GM19328 (cell line): ENCODE measurements around the gene PIEZO2.
"Not testable (repeated sequence)": the region's sequence is repeated elsewhere in the genome, so short reads cannot be mapped to it uniquely, and the experiment has no call there.

Source experiments
- ATAC-seq: cut with Tn5 transposase; IDR thresholded peaks from one replicate; pipeline ENCODE4 v1.9.1; 2021; ENCODE audit warnings: mild to moderate bottlenecking, moderate library complexity; ENCODE audit not compliant: unreplicated experiment

Gene PIEZO2

DNA sequence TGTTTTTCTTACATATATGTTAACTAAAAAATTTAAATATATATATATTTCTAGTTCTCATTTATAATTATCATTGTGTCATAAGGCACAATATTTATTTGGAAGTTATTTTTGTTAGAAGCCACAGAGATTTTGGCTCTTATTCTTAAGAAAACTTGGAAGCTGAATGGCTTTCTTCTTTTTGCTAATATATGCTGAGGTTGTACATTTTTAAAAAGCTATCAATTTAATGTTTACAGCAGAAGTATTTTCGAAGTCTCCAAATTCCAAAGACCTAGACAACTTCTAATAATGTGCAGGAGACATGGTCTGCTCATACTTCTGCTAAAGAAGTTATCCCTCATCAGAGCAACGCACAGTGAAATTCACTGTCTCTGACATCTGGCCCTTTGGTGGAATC lies 3.7 kb upstream of the PIEZO2 start:
- ATAC-seq, result no peak

DNA sequence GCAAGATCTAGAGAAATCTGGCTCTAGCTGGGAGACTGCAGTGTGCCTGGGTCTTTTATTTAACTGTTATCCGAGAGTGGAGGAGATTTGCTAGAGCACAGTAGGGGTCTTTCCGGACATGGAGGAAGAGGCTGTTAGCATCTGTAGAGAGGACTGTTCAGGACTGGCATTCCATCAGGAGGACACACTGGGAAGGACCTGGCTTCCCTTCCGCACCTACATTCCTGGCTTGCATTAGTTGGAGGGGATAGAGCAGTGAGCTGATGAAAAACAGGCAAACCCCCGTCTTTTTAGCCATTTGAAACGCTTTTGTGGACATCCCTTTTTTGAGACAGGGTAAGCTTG lies 874 bp upstream of the PIEZO2 start:
- ATAC-seq, result no peak

DNA sequence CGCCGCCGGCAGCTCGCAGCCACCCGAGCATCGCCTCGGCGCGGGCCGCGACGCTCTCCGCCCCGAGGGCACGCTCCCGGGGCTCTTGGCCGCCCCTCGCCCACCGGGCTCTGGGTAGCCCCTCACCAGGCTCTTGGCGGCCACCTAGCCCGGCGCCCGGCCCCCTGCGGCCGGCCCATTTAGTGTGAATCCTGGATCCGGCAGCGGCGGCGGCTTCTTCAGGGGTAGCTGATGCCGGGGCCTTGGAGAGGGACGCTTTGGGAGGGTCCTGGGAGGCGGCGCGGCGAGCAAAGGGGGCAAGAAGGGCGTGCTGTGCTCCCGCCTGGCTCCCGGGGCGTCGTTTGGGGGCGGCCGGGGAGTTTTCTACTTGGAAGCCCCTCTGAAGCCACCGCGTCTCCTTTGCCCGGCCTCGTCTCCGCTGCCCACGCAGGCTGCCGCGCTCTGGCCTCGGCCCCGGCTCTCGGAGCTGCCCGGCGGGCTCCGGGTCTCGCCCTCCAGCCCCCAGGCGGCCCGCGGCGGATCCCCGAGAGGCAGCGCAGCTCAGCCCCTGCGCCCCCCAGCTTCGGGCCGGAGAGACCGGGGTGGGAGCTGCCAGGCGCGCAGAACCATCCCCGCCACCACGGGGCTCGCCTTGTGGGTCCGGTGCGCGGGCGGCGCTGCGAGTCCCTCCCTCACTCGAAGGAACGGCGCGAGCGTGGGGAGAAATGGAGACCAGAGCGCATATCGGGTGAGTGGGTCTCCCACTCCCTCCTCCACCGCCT lies 509 bp downstream of the PIEZO2 start:
- ATAC-seq, result no peak

DNA sequence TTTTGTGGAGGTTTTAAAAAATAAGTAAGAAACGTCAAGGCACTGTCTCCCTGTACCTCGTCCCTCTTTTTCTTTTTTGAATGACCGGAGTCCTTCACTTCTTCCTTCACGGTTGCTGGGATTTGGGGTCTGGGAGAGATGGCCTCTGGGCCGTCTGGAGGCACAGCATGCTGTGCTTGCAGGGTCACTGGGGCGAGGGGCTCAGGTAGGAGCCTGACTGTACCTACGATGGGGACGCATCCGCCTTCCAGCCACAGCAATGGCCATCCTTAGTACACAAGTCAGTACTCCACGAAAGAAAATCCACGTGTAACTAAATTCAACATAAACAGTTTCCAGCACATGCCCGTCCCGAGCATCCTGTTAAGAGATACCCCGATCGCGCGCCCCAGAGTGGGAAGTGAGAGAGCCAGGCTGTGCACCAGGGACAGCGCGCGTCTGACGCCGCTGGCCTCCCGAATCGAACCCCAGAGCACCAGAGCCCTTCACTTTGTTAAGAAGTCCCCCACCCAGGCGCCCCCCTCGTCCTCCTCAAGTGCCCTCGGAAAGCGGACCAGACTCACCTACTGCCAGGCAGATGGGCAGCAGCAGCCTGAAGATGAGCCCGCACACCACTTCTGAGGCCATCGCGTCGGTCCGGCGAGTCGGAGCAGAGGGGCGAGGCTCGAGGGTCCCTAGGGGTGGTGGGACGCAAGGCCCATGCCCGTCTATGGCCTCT lies 1.2 kb downstream of the PIEZO2 start:
- no peak for ATAC-seq

DNA sequence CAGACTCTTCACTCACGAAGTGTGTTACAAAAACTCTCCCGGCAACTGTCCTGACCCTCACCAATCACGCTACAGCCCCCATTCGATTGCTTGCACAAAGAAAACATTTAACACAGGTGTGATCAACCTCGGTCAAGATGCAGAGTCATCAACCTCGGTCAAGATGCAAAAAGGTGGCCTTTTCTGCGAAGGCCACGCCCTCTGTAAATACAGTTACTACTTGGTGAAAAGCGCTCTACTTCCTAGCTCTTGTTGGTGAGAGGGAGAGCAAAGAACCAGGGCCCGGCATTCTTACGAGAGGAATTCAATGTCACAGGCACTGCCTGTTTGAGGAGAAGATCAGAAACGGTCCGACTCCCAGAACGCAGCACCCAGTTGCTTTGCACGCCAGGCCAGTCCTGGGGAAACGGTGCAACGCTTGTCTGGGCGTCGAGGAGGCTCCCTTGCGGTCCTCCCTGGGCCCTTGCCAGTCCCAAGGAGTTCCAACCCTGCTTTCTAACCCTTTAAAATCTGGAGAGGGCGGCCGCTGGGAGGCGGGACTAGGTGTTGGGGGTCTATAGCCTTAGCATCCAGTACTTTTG lies 1.9 kb downstream of the PIEZO2 start:
- no peak for ATAC-seq

DNA sequence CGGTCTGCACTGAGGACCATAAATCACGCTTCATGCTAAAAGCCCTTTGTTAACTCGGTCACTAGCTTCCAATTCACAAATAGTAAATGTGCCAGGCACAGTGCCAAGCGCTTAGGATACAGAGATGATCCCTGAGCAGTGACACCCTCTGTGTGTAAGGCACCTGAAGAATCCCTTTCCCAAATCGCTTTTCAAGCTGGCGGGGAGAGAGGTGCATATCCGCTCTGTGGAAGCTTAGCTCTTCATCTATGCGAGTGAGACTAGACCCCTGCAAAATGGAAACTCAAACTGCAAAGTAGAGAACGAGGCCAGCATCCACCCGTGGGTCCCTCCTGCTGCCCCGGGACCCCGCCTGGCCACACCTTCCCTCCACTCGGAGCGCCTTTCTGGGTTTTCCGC lies 2.4 kb downstream of the PIEZO2 start:
- ATAC-seq, result no peak

DNA sequence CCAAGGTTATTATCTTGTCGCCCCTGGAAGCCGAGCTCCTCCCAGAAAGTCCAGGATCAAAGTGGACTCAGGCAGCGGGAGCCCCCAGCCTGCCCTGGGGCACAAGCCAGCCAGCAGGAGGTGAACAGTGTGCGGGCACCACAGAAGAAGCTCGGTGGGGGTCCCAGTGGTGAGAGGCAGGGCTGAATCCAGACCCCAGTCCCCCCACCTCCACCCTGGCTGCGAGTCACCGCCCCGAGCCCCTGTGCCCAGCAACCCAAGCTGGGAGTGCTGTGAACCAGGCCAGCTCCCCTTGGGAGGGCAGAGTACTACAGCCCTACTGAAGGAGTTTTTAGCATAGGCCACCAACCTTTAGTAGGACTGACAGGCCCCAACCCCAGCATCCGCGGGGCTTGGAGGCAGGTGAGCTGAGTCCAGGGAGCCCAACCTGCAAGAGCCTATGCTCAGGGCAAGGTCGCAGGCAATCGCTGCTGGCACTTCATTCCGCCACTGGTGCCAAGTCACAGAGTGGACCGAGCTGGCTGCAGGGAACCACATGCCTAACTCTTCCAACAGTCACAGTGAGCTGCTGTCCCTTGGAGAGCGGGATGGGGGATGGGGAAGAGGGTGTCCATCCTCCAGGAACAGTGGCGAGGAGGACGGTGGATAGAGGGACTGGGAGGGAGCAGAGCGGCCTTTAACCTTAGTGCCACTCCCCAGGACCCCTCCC lies 3.0 kb downstream of the PIEZO2 start:
- no peak for ATAC-seq

DNA sequence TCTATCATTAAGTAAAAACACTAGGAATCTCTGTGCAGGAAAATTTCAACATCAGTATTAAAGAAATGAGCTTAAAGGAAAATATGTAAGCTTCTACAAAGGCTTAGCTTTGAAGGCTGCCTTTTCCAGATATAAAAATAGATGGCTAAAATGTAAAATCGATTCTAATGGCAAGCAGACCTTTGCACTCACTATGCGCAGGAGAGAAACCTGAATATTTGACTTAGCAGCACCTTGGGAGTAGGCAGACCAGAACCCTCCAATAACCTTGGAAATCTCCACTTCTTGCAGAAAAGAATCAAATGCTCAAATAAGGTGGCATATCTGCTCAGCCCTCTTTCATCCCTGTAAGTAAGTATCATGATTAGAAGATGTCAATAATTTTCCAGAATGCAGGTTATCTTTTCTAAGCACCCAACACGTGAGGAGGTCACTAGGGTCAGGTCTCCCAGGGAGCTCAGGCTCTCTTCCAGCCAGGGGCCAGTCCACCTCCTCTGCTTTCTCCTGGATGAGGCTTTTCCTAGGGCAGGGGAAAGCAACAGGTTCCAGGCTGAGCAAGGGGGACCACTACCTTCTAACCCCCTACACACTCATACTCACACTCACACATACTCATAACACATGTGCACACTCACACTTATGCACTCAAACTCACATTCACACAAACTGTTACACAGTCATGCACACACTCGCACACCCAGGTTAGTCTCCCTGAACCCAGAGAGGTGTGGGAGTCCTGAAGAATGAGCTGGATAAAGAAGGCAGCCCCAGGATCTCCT lies 3.8 kb downstream of the PIEZO2 start:
- ATAC-seq, result no peak

DNA sequence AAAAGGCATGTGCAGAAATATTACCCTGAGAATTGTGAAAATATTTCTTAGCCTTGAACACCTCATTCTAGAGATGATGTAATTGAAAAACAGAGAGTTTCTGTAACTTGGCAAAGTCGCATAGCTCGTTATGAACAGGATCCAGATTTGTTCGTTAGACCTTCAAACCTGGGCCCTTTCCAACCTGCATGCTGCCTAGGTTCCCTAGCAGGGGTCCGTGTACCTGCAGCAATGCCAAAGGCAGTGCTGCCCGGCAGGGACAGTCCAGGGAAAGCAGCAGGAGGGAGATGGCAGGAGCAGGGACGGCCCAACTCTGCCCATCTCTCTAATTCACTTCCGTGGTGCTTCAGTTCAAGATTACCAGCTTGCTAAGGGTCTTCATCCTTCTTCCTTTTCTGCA lies 12.0 kb downstream of the PIEZO2 start:
- ATAC-seq, result no peak

DNA sequence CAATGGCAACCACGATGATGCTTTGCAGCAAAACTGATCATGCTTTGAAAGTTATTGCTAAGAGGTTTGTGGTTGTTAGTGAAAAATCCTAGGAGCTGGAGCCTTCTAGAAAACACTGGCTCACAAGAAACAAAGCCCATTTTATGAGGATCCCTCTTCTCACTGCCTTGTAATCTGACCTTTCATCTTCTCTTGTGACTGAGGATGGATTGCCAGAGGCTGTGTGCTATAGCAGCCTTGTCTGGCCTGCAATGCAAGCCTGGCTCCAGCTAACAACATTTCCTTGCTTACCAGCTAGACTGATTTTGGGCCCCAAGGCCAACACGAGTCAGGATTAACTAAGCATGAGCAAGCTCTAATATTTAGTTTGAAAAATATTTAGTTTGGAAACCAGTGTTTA lies 13.1 kb downstream of the PIEZO2 start:
- no peak for ATAC-seq

DNA sequence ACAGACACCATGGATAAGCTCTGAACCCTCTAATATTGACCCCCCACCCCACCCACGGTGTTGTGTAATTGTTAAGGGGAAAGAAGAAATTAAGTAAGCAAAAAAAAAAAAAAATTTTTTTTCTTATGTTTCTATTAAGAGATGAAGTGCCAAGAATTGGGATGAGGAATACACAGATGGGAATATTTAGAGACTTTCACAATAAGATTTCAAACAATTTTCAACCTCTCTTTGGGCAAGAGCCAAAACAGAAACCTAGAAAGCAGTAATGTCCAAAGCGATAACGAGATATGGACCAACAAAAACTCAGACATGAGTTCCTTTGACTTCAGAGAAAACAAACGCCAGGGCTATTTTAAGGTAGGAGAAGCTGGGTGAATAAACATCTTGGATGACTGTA lies 14.4 kb downstream of the PIEZO2 start:
- no peak for ATAC-seq

DNA sequence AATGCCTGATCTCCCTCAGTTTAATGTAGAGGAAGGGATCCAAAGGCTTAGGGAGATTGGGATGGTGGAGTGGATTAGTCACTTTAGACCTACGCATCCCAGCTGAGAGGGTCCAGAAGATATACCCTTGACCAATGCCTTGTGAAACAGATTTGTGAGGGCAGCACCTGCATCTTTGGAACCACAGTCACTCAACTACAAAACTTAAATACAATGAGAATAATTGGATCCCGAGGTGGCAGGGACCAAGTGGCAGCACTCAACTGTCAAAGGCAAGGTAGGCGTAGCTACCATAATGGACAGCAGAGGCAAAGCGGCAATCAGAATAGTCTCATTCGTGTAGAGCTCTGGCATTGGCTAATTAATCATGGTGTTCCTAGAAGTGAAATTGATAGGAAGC lies 20.3 kb downstream of the PIEZO2 start:
- ATAC-seq, result not testable (repeated sequence)

DNA sequence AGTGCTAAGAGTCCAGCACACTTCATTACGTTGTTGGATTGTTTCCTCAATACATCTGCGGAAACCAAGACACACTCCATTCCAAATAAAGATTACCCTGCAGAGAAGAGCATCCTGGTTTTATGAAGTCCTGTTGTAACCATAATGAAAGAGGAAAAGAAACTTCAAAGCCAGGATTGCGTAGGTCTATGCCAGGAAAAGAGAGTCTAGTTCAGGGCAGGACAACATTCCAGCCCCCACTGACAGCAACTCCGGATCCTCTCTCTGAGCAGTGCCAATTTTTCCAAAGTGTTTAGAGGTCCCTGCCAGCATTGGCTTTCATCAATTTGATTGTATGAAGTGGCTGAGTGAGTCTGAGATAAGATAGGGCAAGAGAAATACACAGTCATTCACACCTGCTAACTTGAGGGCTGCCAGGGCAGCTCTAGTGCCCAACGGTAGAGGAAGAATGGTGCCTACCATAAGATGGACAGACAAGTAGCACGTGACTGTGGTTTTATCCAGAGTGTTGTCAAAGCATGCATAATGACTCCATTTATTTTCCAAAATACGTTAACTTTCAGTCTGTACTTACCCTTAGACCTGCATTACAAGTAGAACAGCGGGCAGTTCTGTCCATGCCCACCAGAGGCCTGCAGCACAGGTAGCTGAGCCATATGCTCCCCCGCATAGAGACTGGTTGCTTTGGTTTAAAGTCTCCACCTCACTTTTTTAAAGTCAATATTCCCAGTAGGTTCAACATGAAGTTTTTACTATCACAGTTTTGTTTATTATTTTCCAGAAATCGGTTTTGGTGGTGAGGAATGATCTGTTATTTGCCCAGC lies 23.7 kb downstream of the PIEZO2 start:
- no peak for ATAC-seq

DNA sequence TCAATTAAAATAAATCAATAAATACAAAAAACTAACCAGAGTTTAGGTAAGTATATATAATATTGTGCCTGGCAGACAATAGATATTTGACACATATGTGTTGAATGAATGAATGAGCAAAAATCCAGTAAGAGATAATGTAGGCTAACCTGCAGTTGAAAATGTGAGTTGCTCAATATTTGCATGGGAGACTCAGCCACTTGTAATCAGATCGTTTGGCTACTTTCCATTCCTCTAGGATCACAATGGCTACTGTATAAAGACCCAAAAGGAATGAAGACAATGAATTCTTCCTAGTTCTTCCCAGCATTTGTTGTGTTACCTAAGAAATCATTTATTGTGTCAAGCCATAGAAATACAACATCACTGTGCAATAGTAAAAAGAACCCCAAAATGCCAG lies 25.3 kb downstream of the PIEZO2 start:
- ATAC-seq, result no peak

DNA sequence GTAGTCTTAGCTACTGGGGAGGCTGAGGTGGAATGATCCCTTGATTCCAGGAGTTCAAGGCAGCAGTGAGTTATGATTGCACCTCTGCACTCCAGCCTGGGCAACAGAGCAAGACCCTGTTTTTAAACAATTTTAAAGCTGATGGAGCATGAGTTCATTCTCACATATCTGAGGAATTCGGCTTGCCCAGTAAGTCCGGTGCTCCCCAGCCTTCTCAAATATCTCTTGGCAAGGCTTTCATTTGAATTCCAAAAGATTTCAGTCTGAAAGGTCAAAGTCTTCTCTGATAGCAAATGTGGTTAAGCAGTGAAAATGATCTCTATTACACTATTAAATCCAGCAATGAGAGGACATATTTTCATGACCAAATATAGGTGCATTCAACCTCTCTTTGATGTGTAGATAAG lies 27.9 kb downstream of the PIEZO2 start:
- no peak for ATAC-seq

DNA sequence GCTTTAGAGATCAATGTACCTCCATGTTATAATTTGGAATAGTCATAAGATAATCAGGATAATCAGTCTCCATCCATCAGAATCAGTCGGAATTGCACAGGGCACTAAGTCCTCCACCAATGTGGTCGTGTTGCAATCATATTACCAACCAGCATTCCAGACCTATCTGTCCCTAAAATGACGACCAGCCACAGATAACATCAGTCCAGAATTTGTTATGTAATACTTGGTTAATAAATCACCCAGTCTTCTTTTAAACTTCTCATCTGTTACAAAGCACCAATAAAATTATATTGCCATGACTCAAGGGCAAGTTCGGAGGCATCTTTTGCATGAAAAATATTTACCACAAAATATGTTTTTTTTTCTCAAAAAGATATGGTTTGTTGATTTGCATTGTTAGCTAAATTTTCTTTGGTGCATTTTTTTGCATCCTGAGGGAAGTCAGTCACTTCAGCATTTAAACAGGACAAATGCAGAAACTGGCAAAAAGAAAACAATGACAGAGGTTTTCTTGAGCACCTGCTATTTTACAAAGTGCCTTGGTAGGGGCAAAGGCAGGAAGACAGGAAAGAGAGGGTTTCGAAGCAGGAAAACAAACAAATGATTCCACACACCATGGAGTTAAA lies 29.3 kb downstream of the PIEZO2 start:
- no peak for ATAC-seq

DNA sequence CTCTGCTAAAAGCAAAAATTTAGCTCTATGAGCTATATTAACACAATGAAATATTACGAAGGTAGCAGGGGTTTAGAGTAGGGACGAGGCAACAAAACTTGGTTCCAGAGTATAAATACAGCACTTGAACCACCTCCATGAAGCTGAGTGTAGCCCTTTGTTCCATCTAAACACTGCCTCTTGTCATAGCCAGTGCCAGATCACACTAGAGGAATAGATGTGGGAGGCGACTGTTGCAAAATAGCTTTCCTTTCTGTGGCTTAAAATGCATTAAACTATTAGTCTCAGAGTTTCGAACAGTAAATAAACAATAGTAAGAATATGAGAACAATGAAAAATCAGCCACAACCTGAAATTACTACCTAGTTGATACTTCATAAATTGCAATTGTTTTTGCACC lies 29.8 kb downstream of the PIEZO2 start:
- ATAC-seq, result no peak

DNA sequence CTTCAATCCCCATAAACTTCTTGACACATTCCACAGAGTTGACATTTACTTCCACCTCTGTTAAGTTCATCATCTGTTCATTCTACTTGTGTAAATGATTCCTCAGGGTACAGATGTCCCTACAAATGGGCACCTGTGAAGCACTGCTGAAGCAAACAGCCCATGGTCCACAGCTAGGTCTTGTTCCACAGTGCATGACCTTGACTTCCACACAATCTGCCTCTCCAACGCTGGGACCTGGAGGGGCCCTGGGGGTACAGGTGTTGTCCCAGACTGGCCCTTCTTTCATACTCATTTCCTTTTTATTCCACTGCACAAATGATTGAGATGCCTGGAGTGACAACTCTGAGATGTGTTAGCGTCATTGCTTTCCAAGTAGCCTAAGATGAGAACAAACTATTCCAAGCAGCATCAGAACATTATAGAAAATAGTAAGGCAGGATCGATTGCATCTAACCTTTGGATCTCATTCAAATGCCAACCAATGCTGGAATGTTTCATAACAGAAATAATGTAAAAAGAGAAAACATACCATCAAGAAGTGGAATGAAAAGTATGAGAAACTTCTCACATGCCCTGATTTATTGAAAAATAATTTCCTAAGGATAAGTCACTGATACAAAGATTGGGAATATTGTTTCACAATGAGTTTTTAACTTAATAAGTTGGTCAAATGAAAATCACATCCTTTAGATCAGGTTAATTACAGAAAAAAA lies 31.2 kb downstream of the PIEZO2 start:
- no peak for ATAC-seq

DNA sequence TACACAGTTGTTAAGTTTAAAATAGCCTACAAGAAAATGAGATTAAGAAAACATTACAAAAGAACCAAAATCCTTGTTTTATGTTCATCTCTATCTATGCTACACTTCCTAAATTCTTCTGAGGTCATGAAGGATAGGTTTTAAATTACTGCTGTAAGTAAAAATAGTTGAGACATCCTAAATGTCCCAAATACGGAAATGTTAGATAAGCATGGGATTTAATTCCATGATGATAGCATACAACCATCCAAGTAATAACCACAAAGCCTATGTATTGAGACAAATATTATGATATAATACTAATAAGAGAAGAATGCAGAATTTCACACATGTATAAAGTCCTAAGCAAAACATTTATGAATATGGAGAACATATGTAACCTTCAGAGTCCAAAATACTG lies 34.1 kb downstream of the PIEZO2 start:
- no peak for ATAC-seq
